ENCODE results near the gene SMG6.

SMG6 gene

DNA sequence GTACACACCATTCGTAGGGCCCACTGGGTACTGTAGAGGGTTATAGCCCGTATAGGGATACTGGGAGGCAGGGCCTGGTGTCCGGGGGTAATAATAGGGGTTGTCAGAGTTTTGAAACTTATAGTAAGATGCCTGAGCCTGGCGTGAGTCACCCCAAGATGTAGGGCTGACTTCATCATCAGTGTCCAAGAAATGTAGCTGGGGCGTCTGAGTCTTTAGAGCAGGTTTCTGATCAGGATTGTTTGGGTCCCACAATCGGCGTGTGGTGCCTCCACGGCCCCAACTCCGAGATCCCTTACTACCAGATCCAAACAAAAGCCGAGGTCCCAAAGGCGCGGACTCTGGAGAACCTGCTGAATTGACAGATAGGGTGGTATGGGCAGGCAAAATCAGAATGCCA is 4.4 kb downstream of the SMG6 start:
- TF ChIP-seq, protein P1, sequence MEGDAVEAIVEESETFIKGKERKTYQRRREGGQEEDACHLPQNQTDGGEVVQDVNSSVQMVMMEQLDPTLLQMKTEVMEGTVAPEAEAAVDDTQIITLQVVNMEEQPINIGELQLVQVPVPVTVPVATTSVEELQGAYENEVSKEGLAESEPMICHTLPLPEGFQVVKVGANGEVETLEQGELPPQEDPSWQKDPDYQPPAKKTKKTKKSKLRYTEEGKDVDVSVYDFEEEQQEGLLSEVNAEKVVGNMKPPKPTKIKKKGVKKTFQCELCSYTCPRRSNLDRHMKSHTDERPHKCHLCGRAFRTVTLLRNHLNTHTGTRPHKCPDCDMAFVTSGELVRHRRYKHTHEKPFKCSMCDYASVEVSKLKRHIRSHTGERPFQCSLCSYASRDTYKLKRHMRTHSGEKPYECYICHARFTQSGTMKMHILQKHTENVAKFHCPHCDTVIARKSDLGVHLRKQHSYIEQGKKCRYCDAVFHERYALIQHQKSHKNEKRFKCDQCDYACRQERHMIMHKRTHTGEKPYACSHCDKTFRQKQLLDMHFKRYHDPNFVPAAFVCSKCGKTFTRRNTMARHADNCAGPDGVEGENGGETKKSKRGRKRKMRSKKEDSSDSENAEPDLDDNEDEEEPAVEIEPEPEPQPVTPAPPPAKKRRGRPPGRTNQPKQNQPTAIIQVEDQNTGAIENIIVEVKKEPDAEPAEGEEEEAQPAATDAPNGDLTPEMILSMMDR (IDR thresholded peaks at IDR 0.05; ENCODE audit: low read depth, low read length): no peak
- TF ChIP-seq, protein P2, sequence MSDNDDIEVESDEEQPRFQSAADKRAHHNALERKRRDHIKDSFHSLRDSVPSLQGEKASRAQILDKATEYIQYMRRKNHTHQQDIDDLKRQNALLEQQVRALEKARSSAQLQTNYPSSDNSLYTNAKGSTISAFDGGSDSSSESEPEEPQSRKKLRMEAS (IDR thresholded peaks at IDR 0.05; ENCODE audit: low read depth, low read length): no peak
- TF ChIP-seq POLR2A (IDR thresholded peaks at IDR 0.05; ENCODE audit: extremely low read depth, insufficient read length) (no peak), MYC (IDR thresholded peaks at IDR 0.05; ENCODE audit: low read depth, low read length) (no peak)
- no peak for DNase-seq (ENCODE audit: low read depth)
- no peak overlapping the region for H3K4me3 ChIP-seq (ENCODE audit: low read depth, low read length)

DNA sequence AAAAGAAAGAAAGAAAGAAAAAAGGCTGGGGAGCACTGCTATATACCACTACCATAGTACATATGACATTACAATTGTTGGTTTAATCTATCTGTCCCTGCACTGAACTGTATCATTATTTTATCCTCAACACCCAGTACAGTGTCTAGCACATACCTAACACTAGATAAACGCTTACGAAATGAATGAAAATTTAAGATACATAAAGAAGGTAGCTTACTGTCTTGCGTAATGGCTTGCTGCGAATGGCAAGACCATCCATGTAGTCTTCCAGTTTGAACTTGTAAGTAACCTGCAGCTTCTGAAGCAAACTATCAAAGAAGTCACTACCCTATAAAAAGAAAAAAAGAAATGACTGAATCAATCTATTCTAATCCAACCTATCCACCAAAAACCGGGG is 6.6 kb downstream of the SMG6 start:
- H3K4me3 ChIP-seq (ENCODE audit: low read depth, low read length): no peak overlapping the region
- TF ChIP-seq, protein P1 (IDR thresholded peaks at IDR 0.05; ENCODE audit: low read depth, low read length): no peak
- TF ChIP-seq, protein P2 (IDR thresholded peaks at IDR 0.05; ENCODE audit: low read depth, low read length): no peak
- TF ChIP-seq MYC (IDR thresholded peaks at IDR 0.05; ENCODE audit: low read depth, low read length) (no peak), POLR2A (IDR thresholded peaks at IDR 0.05; ENCODE audit: extremely low read depth, insufficient read length) (no peak)
- no peak for DNase-seq (ENCODE audit: low read depth)

DNA sequence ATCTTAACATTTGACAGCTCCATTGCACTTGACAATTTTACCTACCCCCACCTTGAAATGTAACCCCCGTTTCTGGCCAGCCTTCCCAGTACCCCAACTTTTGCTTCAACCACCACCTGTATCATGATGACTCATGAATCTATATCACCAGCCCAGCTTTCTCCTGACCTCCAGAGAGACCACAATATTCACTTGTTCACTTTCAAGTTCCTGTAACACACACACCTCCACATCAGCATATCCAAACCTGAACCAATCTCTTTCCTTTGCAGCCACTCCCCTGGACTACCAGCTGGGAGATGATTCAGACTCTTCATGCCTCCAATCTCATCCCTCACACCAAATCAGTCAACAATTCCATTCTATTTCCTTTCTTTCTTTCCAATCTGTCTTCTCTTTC is 8.0 kb downstream of the SMG6 start:
- H3K4me3 ChIP-seq (ENCODE audit: low read depth, low read length): no peak overlapping the region
- TF ChIP-seq POLR2A (IDR thresholded peaks at IDR 0.05; ENCODE audit: extremely low read depth, insufficient read length): no peak
- TF ChIP-seq, protein P2 (IDR thresholded peaks at IDR 0.05; ENCODE audit: low read depth, low read length): no peak
- TF ChIP-seq, protein P1 (IDR thresholded peaks at IDR 0.05; ENCODE audit: low read depth, low read length): no peak
- DNase-seq (ENCODE audit: low read depth): no peak

DNA sequence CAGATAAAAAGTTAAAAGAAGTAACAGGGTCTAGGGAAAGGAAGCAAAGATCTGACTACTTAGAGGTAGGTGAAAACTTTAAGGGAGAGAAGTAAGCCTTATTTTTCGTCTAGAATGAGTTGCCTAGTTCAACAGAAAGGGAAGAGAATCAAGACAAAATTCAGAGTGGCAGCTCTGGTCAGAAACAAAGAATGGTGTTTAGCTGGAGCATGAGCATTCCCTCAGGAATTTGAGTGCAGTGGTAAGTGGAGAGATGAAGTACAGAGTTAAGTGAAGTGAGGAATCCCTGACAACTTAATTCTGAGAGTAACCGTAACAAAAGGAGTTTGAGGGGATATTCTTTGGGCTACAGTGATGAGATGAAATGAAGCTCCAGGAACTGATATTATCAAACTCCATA is 11.5 kb downstream of the SMG6 start:
- DNase-seq (ENCODE audit: low read depth): no peak
- H3K4me3 ChIP-seq (ENCODE audit: low read depth, low read length): no peak overlapping the region
- TF ChIP-seq, protein P2 (IDR thresholded peaks at IDR 0.05; ENCODE audit: low read depth, low read length): no peak
- no peak for TF ChIP-seq MYC (IDR thresholded peaks at IDR 0.05; ENCODE audit: low read depth, low read length)
- no peak for TF ChIP-seq POLR2A (IDR thresholded peaks at IDR 0.05; ENCODE audit: extremely low read depth, insufficient read length)
- TF ChIP-seq, protein P1 (IDR thresholded peaks at IDR 0.05; ENCODE audit: low read depth, low read length): no peak

DNA sequence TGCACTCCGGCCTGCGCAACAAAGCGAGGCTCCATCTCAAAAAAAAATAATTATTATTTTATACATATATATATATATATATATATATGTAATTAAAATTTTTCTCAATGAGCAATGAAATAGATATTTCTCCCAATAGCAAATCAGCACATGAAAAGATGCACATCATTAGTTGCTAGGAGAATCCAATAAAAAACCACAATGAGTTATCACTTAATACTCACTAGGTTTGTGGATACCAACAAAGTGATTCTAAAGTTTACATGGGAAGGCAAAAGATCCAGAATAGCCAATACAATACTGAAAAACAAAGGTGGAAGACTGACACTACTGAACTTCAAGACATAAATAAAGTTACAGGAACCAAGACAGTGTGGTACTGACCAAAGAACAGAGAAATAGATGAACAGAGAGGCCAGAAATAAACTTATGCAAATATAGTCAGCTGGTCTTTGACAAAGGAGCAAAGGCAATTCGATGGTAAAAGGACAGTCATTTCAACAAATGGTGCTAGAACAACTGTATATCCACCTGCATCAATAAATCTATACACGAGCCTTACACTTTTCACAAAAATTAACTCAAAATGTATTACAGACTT is 13.6 kb downstream of the SMG6 start:
- DNase-seq (ENCODE audit: low read depth): no peak
- H3K4me3 ChIP-seq (ENCODE audit: low read depth, low read length): no peak overlapping the region
- TF ChIP-seq POLR2A (IDR thresholded peaks at IDR 0.05; ENCODE audit: extremely low read depth, insufficient read length) (no peak), MYC (IDR thresholded peaks at IDR 0.05; ENCODE audit: low read depth, low read length) (no peak)
- TF ChIP-seq, protein P1 (IDR thresholded peaks at IDR 0.05; ENCODE audit: low read depth, low read length): no peak
- TF ChIP-seq, protein P2 (IDR thresholded peaks at IDR 0.05; ENCODE audit: low read depth, low read length): no peak
